NCI-H446 treated with DMSO at 0.1 percent for 48 hours (cell line): ENCODE results near the gene MRPL50.

Experiments used
- DNase-seq: peaks from one replicate; lab custom pipeline; 2025; lab: John Stamatoyannopoulos, UW

The MRPL50 gene

DNA sequence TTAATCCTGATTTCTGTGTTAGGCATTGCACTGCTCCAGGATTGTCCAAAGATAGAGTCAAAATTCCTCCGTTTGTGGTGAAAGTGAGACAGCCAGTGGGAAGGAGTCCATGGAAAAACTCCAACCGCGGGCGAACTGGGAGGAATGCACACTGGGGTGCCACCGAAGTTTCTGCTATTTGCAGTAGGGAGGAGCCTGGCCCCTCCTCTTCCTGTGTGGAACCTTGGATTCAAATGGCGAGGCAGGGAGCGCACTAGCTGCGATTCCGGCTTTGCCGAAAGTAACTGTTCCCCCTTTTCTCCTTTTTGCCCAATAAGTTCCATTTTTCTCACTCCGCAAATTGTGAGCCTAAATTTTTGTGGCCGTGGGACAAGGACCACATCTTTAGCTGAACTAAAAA, 22.9 kb downstream of the MRPL50 start:
- DNase-seq = no peak

- no peak for DNase-seq
These were observed 25.9 kb downstream of the MRPL50 start for GRCh38 chr9:101372327-101373118.

DNA sequence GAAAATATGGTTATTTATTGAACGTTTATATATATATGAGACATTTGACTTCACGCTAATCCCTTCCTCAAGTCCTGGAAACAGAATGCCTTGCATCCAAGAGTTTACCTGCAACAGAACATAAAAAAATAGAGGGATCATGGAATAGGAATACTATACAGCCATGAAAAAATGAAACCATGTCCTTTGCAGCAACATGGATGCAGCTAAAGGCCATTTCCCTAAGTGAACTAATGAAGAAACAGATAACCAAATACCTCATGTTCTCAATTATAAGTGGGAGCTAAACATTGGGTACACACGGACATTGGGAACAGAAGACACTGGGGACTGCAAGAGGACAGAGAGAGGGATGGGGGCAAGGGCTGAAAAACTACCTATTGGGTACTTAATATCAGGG, 26.6 kb downstream of the MRPL50 start:
- DNase-seq = no peak

DNA sequence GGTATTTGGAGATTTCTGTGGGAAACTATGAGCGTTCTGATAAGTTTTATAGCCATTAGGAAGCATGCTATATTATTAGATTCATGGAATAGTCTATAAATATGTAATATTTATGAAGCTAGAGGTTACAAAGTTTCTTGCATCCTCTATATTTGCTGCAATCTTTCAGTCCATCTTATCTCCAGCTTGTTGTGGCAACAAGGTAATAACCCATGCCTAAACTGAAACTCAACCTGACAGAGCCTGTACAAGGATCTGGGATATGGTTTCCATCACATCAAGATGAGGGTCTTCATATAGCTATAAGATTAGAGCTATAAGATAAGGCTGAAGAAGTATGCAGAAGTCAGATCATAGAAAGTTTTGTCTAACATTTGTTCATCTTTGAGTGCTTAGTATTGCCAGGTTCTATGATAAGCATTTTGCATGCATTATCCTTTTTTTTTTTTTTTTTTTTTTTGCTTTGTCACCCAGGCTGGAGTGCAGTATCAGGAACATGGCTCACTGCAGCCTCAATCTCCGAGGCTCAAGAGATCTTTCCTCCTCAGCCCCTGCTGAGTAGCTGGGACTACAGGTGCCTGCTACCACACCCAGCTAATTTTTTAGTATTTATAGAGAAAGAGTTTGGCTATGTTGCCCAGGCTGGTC, 28.4 kb downstream of the MRPL50 start:
- DNase-seq = no peak

DNA sequence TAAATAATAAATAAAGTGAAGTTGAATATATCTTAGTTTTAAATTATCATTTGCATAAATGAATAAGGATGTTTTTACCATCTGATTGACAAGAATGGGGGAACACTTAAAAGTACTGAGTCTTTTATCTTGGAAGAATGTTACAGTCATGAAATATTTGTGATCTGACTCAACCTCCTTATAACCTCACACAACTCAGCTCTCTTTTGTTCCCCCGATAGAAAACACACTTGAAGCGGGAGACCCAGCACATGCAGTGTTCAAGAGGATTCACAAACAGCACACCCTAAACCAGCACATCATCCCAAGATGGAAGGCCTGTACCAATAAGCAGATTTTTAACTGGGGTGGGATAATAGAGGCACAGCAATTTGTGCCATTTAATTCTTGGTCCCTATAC, 29.1 kb downstream of the MRPL50 start:
- no peak for DNase-seq

GRCh38 chr9:101367323-101367722, 31.1 kb downstream of the MRPL50 start:
- no peak for DNase-seq

DNA sequence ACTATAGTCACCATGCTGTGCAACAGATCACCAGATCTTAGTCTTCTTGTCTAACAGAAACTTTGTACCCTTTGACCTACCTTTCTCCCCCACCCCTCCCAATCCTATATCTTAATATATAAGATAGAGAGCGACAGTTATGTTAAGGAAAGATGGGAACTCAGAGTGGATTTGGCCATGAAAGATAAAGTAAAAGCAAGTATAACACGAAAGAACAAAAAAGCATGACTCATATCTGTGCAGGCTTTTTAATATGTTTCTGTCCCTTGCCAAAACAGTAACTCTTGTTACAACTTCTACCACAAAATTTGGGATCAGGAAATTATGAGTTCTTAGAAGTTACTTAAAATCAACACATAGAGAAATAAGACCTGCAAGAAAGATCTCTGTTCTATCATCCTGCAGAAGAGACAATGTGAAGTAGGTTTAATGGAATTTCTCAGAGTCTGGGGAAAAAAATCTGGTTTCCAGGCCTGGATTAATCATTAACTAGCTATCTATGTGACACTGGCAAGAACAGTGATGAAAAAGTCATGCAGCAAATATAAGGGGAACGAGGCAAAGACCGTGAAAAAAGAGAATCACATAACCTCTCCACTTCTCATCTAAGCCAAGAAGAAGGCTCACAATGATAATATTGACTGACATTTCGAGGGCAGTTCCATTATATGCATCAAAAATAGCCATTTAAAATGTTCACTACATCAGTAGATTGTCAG, 32.2 kb downstream of the MRPL50 start:
- no peak for DNase-seq

DNA sequence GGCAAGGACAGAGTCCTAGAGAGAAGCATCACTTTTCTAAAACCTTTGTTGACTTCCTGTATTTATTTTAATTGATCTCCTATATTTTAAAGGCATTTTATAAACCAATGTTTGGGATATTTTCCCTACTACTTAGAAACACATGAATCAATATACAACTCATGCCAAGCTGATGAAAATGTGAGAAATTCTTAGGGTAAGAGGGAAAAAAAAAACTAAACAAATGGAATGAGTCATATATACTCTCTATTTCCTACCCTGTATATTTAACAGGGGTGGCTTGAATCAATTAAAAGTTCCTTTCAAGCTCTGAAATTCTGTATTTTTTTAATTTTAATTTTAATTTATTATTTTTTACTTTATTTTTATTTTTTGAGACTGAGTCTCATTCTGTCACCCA, 33.2 kb downstream of the MRPL50 start:
- DNase-seq = no peak

GRCh38 chr9:101362450-101362849, 36.0 kb downstream of the MRPL50 start:
- DNase-seq = no peak

GRCh38 chr9:101360647-101361046, 37.8 kb downstream of the MRPL50 start:
- no peak for DNase-seq

DNA sequence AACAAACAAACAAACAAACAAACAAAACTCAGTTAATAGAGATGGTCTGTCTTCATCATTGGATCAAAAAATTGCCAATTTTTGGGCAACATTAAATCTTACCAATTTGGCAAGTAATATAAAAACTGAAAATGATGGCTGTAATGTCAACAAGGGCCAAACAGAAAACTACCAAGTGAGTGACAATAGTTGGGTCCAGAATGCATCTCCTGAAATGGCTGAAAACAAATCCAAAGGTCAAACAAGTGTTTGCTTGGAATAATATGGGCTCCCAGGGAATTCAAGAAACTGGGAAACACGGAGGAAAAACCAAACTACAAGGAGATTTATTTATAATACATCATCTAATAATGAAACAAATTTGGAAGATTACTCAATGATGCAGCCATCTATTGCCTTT, 38.7 kb downstream of the MRPL50 start:
- DNase-seq = no peak

- no peak for DNase-seq
These were observed 41.8 kb downstream of the MRPL50 start for GRCh38 chr9:101356619-101357018.

- DNase-seq = no peak
These were observed 43.4 kb downstream of the MRPL50 start for GRCh38 chr9:101354765-101355708.

- no peak for DNase-seq
These were observed 44.2 kb downstream of the MRPL50 start for GRCh38 chr9:101354143-101354764.

GRCh38 chr9:101353683-101354082, 44.7 kb downstream of the MRPL50 start:
- no peak for DNase-seq

GRCh38 chr9:101352892-101353463, 45.4 kb downstream of the MRPL50 start:
- DNase-seq = no peak

DNA sequence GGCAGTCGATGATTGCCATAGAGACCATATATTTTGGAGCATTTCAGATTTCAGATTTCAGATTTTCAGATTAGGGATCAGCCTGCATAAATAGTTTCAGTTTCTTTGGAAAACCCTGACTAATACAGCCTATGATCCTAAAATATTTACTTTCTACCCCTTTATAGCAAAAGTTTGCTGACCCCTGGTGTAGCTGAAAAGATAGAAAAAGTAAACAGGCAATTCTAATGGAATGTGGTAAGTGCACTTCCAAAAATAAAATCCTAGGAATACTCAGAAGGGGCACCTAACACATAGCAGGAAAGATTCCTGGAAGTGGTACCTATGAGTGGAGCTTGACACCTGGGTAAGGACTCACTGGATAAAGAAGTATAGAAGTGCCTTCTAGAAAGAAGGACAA, 48.1 kb downstream of the MRPL50 start:
- DNase-seq = no peak

DNA sequence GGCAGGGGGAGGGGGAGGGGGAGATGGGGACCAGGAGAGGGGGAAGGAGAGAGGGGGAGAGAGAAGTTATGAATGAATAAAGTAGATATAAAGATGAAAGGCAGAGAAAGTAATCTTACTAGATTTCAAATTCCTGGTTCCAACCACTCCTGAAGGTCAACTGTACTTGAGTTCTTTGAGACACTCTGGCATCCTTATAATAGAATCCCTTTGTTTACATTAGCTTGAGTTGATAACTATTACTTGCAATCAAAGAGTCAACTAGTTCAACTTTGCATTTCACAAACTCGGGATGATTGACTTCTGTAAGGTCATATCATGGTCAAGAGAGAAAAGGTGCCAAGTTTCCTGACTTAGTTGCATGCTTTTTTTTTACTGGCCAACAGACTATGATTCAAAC, 55.8 kb downstream of the MRPL50 start:
- DNase-seq = no peak

GRCh38 chr9:101341958-101342357, 56.5 kb downstream of the MRPL50 start:
- DNase-seq = no peak
